HG03378 (cell line): ENCODE measurements around the gene ZNF511.
"Not testable (repeated sequence)": the region's sequence is repeated elsewhere in the genome, so short reads cannot be mapped to it uniquely, and the experiment has no call there.

Source experiments
- ATAC-seq: cut with Tn5 transposase; IDR thresholded peaks from one replicate; pipeline ENCODE4 v1.9.1; 2021; ENCODE audit warnings: mild to moderate bottlenecking, moderate library complexity; ENCODE audit not compliant: unreplicated experiment

Gene ZNF511

GRCh38 chr10:133313192-133313591 is 4.5 kb downstream of the ZNF511 start:
- no peak for ATAC-seq

- ATAC-seq: no peak
Observed at GRCh38 chr10:133314911-133315310, 6.2 kb downstream of the ZNF511 start.

GRCh38 chr10:133315847-133316246 is 7.1 kb downstream of the ZNF511 start:
- ATAC-seq: no peak

DNA sequence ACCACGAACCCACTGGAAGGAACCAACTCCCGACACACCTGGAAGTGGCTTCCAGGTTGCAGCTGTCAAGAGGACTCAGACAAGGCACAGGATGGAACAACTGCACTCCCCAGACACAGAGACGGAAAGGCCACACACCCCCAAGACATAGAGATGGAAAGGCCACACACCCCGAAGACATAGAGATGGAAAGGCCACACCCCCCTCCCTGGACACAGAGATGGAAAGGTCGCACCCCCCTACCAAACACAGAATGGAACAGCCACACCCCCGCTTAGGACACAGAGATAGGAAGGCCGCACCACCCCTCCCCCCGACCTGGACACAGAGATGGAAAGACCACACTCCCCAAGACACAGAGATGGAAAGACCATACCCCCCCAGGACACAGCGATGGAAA is 7.6 kb downstream of the ZNF511 start:
- no peak for ATAC-seq

- no peak for ATAC-seq
Observed at GRCh38 chr10:133316732-133317131, 8.0 kb downstream of the ZNF511 start.

GRCh38 chr10:133318494-133319127 is 9.9 kb downstream of the ZNF511 start:
- ATAC-seq: peak; percentile 45

- not testable (repeated sequence) for ATAC-seq
Observed at GRCh38 chr10:133320852-133321422, 12.2 kb downstream of the ZNF511 start.

DNA sequence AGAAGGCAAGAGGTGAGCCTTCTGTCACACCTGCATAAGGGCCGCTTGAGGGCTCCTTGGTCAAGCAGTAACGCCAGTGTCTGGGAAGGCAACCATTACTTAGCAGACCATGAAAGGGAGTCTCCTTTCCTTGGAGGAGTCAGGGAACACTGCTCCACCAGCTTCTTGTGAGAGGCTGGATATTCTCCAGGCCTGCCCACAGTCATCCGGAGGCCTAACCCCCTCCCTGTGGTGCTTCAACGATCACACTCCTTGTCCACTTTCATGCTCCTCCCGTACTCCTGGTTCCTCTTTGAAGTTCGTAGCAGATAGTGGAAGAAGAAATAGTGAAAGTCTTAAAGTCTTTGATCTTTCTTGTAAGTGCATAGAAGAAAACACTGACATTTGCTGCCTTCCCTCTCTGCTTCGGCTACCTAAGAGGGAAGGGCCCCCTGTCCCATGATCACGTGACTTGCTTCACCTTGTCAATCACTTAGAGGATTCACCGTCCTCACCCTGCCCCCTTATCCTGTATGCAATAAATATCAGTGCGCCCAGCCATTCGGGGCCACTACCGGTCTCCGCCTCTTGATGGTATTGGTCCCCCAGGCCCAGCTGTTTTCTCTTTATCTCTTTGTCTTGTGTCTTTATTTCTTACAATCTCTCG is 13.5 kb downstream of the ZNF511 start:
- not testable (repeated sequence) for ATAC-seq

GRCh38 chr10:133324198-133324792 is 15.6 kb downstream of the ZNF511 start:
- ATAC-seq: no peak

- ATAC-seq: no peak
Observed at GRCh38 chr10:133324857-133325260, 16.1 kb downstream of the ZNF511 start.

GRCh38 chr10:133325440-133326222 is 16.9 kb downstream of the ZNF511 start:
- no peak for ATAC-seq

DNA sequence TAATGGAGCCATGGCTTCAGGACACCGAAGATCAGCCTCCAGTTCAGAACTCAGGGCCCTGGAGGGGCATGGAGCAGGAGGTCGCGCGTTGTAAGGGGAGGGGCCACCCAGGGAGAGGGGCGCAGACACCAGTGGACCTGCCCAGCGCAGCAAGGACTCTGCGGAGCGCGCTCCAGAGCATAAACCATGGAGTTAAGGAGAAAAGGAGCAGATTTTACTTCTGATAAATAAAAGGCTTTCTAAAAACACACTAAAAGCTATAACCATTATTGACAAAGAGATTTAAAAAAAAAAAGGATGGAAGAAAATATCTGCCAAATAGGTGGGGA is 17.5 kb downstream of the ZNF511 start:
- ATAC-seq: no peak

DNA sequence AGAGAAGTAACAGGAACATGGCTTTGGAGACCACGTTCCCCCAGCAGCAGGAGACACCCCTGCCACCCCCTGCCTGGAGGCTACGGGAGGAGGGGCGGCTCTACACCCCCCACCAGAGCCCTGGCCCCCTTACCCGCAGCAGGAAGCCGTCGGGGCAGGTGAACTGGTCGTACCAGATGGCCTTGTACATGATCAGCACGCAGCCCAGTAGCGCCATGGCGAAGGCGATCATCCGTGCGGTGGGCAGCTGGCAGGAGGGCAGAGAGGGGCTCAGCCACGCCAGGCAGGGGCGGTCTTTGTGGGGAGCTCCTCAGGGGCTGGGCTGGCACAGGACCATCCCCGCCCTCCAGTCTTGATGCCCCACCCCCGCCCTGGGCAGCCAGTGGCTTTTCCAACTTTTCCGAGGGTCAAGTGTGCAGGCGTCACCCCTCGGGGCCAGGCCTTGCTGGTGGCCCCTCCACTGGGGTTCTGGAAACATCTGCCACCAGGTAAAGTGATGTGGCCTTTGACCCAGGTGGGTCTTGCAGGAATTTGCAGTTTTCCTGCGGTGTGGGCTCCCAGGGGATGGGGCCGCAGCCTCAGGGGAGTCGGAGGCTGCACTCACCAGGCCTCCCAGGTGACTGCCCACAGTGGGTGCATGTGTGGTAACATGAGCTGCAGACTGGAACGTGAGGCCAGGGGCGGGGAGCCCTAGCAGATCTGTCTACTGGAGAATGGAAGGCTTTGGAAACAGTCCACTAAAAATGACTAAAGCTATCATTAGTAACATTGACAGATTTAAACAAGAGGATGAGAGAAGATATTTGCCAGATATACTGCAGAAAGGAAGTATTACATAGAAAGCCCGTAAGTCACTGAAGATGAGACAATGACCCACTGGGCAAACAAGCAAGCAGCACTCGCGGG is 18.3 kb downstream of the ZNF511 start:
- no peak for ATAC-seq

GRCh38 chr10:133327651-133328357 is 19.1 kb downstream of the ZNF511 start:
- ATAC-seq: no peak

- no peak for ATAC-seq
Observed at GRCh38 chr10:133328358-133329343, 19.9 kb downstream of the ZNF511 start.

DNA sequence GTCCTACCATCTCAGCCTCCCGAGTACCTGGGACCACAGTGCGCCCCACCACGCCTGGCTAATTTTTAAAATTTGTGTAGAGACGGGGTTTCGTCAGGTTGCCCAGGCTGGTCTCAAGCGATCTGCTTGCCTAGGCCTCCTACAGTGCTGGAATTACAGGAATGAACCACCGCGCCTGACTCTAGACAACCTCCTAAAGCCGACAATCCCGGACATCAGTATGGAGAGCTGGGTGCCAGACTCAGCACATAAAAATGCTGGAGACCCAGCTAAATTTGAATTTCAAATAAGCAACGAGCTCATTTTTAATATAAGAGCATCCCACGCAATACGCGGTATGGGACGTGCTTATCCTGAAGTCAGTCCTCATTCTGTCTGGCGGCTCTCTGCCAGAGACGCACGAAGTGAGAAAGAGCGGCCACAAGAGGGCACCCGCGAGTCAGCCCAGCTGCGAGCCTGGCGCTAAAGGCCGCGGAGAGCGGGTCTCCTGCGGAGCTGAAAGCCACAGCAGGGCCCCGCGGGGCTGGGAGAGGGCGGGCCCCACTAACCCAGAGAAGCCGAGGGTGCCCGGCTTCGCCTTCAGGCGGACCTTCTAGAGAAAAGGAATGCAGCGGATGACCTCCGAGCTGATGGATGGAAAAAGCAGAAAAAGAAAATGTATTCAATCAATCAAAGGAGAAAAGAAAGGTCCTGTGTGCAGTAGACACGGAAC is 20.9 kb downstream of the ZNF511 start:
- ATAC-seq: peak; percentile 77

- no peak for ATAC-seq
Observed at GRCh38 chr10:133332936-133333699, 24.4 kb downstream of the ZNF511 start.
